HCT116 (cell line): Measurements from ENCODE around the gene PLCL2. TPM values are rescaled to one million over a fixed set of nuclear protein-coding genes. Genes with fewer than 3 reads are reported as not detected.

Source experiments
- ATAC-seq: fragments of 200-7000 bp; cut with Tn5 transposase; 2 replicates; pipeline ENCODE4 v1.9.1; 2020; ENCODE audit warnings: mild to moderate bottlenecking, moderate library complexity
- BruUV-seq: library from RNA; stranded (reverse); fragments of 400-500 nt; replicated peaks from 2 replicates; lab custom pipeline; 2021; lab: Mats Ljungman, UMichigan
- CTCF ChIA-PET: fragments of 300-600 bp; sonication (Branson Sonifier 250); formaldehyde crosslinking; loops from one replicate; lab custom pipeline; 2021; ENCODE audit warnings: antibody characterized with exemption; lab: Charles Lee
- POLR2A ChIA-PET: fragments of 300-600, 350-600 bp; sonication (Branson Sonifier 250); formaldehyde crosslinking; loops from one replicate; lab custom pipeline; 2021; ENCODE audit warnings: antibody characterized with exemption; lab: Charles Lee
- RAD21 ChIA-PET, 2 experiments: fragments of 300-600 bp; sonication (Branson Sonifier 250); formaldehyde crosslinking; loops; one replicate each; lab custom pipeline; 2023; ENCODE audit warnings: low total read pairs in 2 of 2; ENCODE audit not compliant: uncharacterized antibody in 2 of 2, unreplicated experiment in 2 of 2, low non-redundant PET in 1 of 2; lab: Charles Lee
- DNase-seq: peaks from one replicate; pipeline ENCODE4 v3.0.0-alpha.2; 2010; ENCODE audit warnings: low read depth, low spot score
- H2AFZ ChIP-seq: fragments of 200-600 bp; shearing (Covaris generic), sonication (generic); 2 replicates; pipeline ENCODE4 v1.6.1; 2017; ENCODE audit warnings: low read depth, mixed run types, mixed read lengths, antibody characterized with exemption, low read length; ENCODE audit not compliant: poor library complexity, severe bottlenecking
- H3K27ac ChIP-seq: 2 replicates; pipeline ENCODE4 v1.5.1; 2012; ENCODE audit warnings: low read depth, low read length
- H3K27me3 ChIP-seq: fragments of 200-600 bp; sonication (generic); 2 replicates; pipeline ENCODE4 v1.6.1; 2016; ENCODE audit warnings: mixed run types, low read length, mixed read lengths; ENCODE audit not compliant: insufficient read depth
- H3K36me3 ChIP-seq, 2 experiments: fragments of 200-500 bp in 1 of 2; fragments of 200-600 bp in 1 of 2; sonication (Bioruptor generic) in 1 of 2; sonication (generic) in 1 of 2; 2 replicates each; pipeline versions ENCODE4 v1.5.1 to v1.6.1; 2014 to 2016; ENCODE audit warnings: low read length in 2 of 2, inconsistent platforms in 1 of 2, mixed read lengths in 1 of 2, mixed run types in 1 of 2; ENCODE audit not compliant: insufficient read depth in 2 of 2, control insufficient read depth in 1 of 2
- H3K4me1 ChIP-seq, 2 experiments: fragments of 200-600 bp in 1 of 2; sonication (generic) in 1 of 2; 2 replicates each; pipeline versions ENCODE4 v1.5.1 to v1.6.1; 2012 to 2017; ENCODE audit warnings: low read length in 2 of 2, inconsistent platforms in 1 of 2, mild to moderate bottlenecking in 1 of 2, mixed read lengths in 1 of 2, mixed run types in 1 of 2, moderate library complexity in 1 of 2; ENCODE audit not compliant: insufficient read depth in 2 of 2, control insufficient read depth in 1 of 2
- H3K4me2 ChIP-seq: fragments of 200-600 bp; sonication (generic); 2 replicates; pipeline ENCODE4 v1.6.1; 2017; ENCODE audit warnings: mixed run types, low read length, mixed read lengths
- H3K4me3 ChIP-seq, 2 experiments: fragments of 200-600 bp in 1 of 2; sonication (generic) in 1 of 2; replicated peaks in 1 of 2; 2 replicates each; pipeline ENCODE4 v1.5.1; 2011 to 2016; ENCODE audit warnings: low read length in 2 of 2, control low read depth in 1 of 2, low read depth in 1 of 2, mild to moderate bottlenecking in 1 of 2, mixed read lengths in 1 of 2, mixed run types in 1 of 2
- H3K79me2 ChIP-seq: fragments of 200-600 bp; sonication (generic); 2 replicates; pipeline ENCODE4 v1.6.1; 2017; ENCODE audit warnings: mild to moderate bottlenecking, mixed run types, low read length, moderate library complexity, mixed read lengths; ENCODE audit not compliant: insufficient read depth
- H3K9ac ChIP-seq: fragments of 200-600 bp; sonication (generic); 2 replicates; pipeline ENCODE4 v1.6.1; 2016; ENCODE audit warnings: low read length, mixed read lengths
- H3K9me2 ChIP-seq: fragments of 200-600 bp; sonication (generic), shearing (Covaris generic); 2 replicates; pipeline ENCODE4 v1.6.1; 2017; ENCODE audit warnings: mixed run types, mild to moderate bottlenecking, moderate library complexity; ENCODE audit not compliant: insufficient read depth
- H3K9me3 ChIP-seq, 2 experiments: fragments of 200-500 bp in 1 of 2; fragments of 200-600 bp in 1 of 2; sonication (Bioruptor generic) in 1 of 2; sonication (generic) in 1 of 2; 2 replicates each; pipeline ENCODE4 v1.6.1; 2014 to 2017; ENCODE audit warnings: low read length in 2 of 2, mixed read lengths in 2 of 2, inconsistent platforms in 1 of 2, low read depth in 1 of 2, mild to moderate bottlenecking in 1 of 2, mixed run types in 1 of 2, moderate library complexity in 1 of 2; ENCODE audit not compliant: control insufficient read depth in 1 of 2, insufficient read depth in 1 of 2
- H4K20me1 ChIP-seq: fragments of 200-600 bp; sonication (generic), shearing (Covaris generic); 2 replicates; pipeline ENCODE4 v1.6.1; 2017; ENCODE audit warnings: mixed run types, mild to moderate bottlenecking, moderate library complexity; ENCODE audit not compliant: insufficient read depth
- ELF1 ChIP-seq: IDR thresholded peaks from 2 replicates; pipeline ENCODE4 v1.6.1; 2012; ENCODE audit warnings: low read depth, borderline replicate concordance
- FOSL1 ChIP-seq: IDR thresholded peaks from 2 replicates; pipeline ENCODE4 v1.6.1; 2012; ENCODE audit warnings: low read depth
- JUND ChIP-seq: IDR thresholded peaks from 2 replicates; pipeline ENCODE4 v1.6.1; 2012
- POLR2AphosphoS5 ChIP-seq: IDR thresholded peaks from 2 replicates; pipeline ENCODE4 v1.6.1; 2011; ENCODE audit warnings: mild to moderate bottlenecking, low read depth, low read length, moderate library complexity
- RAD21 ChIP-seq: IDR thresholded peaks from 2 replicates; pipeline ENCODE4 v1.6.1; 2012; ENCODE audit warnings: low read depth, mild to moderate bottlenecking
- SP1 ChIP-seq: IDR thresholded peaks from 2 replicates; pipeline ENCODE4 v1.6.1; 2012; ENCODE audit warnings: low read depth
- SRF ChIP-seq: IDR thresholded peaks from 2 replicates; pipeline ENCODE4 v1.6.1; 2012; ENCODE audit warnings: low read depth
- TCF7L2 ChIP-seq: IDR thresholded peaks from 2 replicates; pipeline ENCODE4 v1.7.0; 2011; ENCODE audit warnings: borderline replicate concordance, inconsistent platforms; ENCODE audit not compliant: insufficient read depth, insufficient read length; ENCODE audit errors: extremely low read depth
- YY1 ChIP-seq: IDR thresholded peaks from 2 replicates; pipeline ENCODE4 v1.6.1; 2011; ENCODE audit warnings: low read length, low read depth, moderate library complexity, mild to moderate bottlenecking; ENCODE audit not compliant: insufficient replicate concordance; ENCODE audit errors: extremely low read depth
- ZNF274 ChIP-seq: fragments of 200-500 bp; sonication (Bioruptor generic); IDR thresholded peaks from 2 replicates; pipeline ENCODE4 v1.6.1; 2014; ENCODE audit warnings: mild to moderate bottlenecking, low read depth, low read length, inconsistent platforms
- intact Hi-C: fragments of 100-400 bp; cut with micrococcal nuclease; formaldehyde crosslinking; loops from 2 replicates; pipeline ENCODE4 v1.10.0; 2022
- total RNA-seq: library from RNA; stranded (reverse); gene quantifications from one replicate; pipeline ENCODE4 v1.2.1, GENCODE V29; 2021; ENCODE audit not compliant: unreplicated experiment
- TF ChIP-seq, protein P1 (sequence below): IDR thresholded peaks from 2 replicates; pipeline ENCODE4 v1.6.1; 2012
- TF ChIP-seq, protein P2 (sequence below): IDR thresholded peaks from 2 replicates; pipeline ENCODE4 v1.6.1; 2012
- TF ChIP-seq, protein P3 (sequence below), 3 experiments: fragments of 200-600 bp in 1 of 3; sonication (generic) in 1 of 3; IDR thresholded peaks in 2 of 3; conservative IDR thresholded peaks in 1 of 3; 2 replicates each; pipeline ENCODE4 v1.5.1; 2012 to 2017; ENCODE audit warnings: low read depth in 2 of 3, low read length in 2 of 3, antibody characterized with exemption in 1 of 3, borderline replicate concordance in 1 of 3, control low read depth in 1 of 3, mild to moderate bottlenecking in 1 of 3, mixed read lengths in 1 of 3, mixed run types in 1 of 3, moderate library complexity in 1 of 3; ENCODE audit not compliant: insufficient read depth in 1 of 3

PLCL2 gene
- total RNA-seq, 1 experiment from 2014 or later: 2.2 TPM

DNA sequence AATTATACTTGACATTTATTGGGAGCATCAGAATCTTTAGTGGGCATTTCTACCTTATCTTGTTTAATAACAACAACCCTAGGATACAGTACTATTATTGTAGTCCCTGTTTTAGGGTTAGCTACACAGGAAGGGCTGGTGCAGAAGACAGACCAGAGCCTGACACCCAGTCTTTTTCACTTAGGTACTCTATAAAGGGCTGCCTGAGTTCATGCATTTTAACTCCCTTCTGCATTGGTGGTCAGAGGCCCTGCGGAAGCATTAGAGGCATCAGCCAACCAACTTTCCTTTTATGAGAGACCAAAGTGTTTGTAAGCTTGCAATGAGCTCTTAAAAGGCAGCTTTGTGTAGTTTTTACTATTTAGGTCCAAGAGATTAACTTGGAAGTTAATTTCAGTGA, 105.4 kb downstream of the PLCL2 start:
- CTCF ChIA-PET: no interaction called here
- Histone ChIP-seq H3K4me3 (no peak overlapping the region), H3K9me2 (no peaks in the 10 kb centered on the region), H4K20me1 (no peaks in the 10 kb centered on the region), H3K4me1 (no peaks in the 10 kb centered on the region), H3K36me3 (no peaks in the 10 kb centered on the region), H2AFZ (no peak overlapping the region), H3K4me2 (no peak overlapping the region), H3K79me2 (no peaks in the 10 kb centered on the region), H3K27me3 (no peaks in the 10 kb centered on the region), H3K27ac (no peak overlapping the region), H3K9me3 (no peaks in the 10 kb centered on the region), H3K9ac (no peak overlapping the region)
- intact Hi-C loops: no loop called here
- no TSS peak for BruUV-seq
- RAD21 ChIA-PET: no interaction called here
- TF ChIP-seq FOSL1: no peak
- TF ChIP-seq, protein P1, sequence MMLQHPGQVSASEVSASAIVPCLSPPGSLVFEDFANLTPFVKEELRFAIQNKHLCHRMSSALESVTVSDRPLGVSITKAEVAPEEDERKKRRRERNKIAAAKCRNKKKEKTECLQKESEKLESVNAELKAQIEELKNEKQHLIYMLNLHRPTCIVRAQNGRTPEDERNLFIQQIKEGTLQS: no peak
- TF ChIP-seq ELF1: no peak
- no peak for TF ChIP-seq TCF7L2
- TF ChIP-seq, protein P2, sequence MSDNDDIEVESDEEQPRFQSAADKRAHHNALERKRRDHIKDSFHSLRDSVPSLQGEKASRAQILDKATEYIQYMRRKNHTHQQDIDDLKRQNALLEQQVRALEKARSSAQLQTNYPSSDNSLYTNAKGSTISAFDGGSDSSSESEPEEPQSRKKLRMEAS: no peak
- POLR2A ChIA-PET: no interaction called here
- DNase-seq (no peak), ATAC-seq (no peak)

DNA sequence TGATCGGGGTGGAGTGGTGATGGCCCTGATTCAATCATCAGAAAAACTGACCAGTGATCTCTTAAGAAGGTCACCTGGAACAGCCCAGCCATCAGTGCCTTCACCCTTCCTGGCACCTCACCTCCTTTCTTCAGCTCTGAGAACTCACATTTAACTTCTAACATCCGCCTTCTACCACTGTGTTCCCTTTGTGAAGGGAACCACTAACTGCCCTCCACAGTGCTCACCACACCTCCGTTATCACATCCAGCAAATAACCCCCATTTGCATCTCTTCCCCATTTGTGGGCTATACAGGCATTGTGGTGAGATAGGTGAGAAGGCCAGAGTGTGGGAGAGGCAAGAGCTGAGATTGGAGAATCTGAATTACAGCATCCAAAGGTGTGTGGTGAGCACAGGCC, 107.4 kb downstream of the PLCL2 start:
- CTCF ChIA-PET: no interaction called here
- no peak for ATAC-seq

More for the DNA sequence above, 107.4 kb downstream of the PLCL2 start:
- no peaks in the 10 kb centered on the region for H3K9me3 ChIP-seq
- no peaks in the 10 kb centered on the region for H3K9me2 ChIP-seq
- no TSS peak for BruUV-seq
- H4K20me1 ChIP-seq: no peaks in the 10 kb centered on the region
- intact Hi-C loops: no loop called here
- H3K79me2 ChIP-seq: no peaks in the 10 kb centered on the region
- H3K36me3 ChIP-seq: no peaks in the 10 kb centered on the region
- no peak overlapping the region for H3K27ac ChIP-seq
- no peak overlapping the region for H3K9ac ChIP-seq
- POLR2A ChIA-PET: no interaction called here
- RAD21 ChIA-PET: no interaction called here
- H3K4me1 ChIP-seq: no peaks in the 10 kb centered on the region
- TF ChIP-seq POLR2AphosphoS5 (no peak), JUND (no peak), RAD21 (no peak), YY1 (no peak), SRF (no peak), ZNF274 (no peak), SP1 (no peak)
- TF ChIP-seq, protein P3, sequence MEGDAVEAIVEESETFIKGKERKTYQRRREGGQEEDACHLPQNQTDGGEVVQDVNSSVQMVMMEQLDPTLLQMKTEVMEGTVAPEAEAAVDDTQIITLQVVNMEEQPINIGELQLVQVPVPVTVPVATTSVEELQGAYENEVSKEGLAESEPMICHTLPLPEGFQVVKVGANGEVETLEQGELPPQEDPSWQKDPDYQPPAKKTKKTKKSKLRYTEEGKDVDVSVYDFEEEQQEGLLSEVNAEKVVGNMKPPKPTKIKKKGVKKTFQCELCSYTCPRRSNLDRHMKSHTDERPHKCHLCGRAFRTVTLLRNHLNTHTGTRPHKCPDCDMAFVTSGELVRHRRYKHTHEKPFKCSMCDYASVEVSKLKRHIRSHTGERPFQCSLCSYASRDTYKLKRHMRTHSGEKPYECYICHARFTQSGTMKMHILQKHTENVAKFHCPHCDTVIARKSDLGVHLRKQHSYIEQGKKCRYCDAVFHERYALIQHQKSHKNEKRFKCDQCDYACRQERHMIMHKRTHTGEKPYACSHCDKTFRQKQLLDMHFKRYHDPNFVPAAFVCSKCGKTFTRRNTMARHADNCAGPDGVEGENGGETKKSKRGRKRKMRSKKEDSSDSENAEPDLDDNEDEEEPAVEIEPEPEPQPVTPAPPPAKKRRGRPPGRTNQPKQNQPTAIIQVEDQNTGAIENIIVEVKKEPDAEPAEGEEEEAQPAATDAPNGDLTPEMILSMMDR (IDR thresholded peaks at IDR 0.05 in 2 of 3, conservative IDR thresholded peaks at IDR 0.05 in 1 of 3; ENCODE audit: borderline replicate concordance in 1 of 3, insufficient read depth in 1 of 3, low read depth in 2 of 3, low read length in 2 of 3): no peak
- TF ChIP-seq, protein P1: no peak
- H2AFZ ChIP-seq: no peak overlapping the region
- H3K4me3 ChIP-seq: no peak overlapping the region
- no peaks in the 10 kb centered on the region for H3K27me3 ChIP-seq
- no peak for DNase-seq
- H3K4me2 ChIP-seq: no peak overlapping the region
